Umbilical cord (tissue), 2 donors: ENCODE results near the gene YIF1A. TPM values are rescaled to one million over a fixed set of nuclear protein-coding genes. Genes with fewer than 3 reads are reported as not detected.
"Not testable (repeated sequence)": the region's sequence is repeated elsewhere in the genome, so short reads cannot be mapped to it uniquely, and the experiment has no call there.

Experiments used
- DNase-seq: peaks from one replicate; pipeline ENCODE4 v3.0.0-alpha.2; 2015; ENCODE audit warnings: low spot score
- total RNA-seq: library from RNA; depleted of rRNA; stranded (reverse); fragments of >200 nt; gene quantifications from one replicate; pipeline ENCODE4 v1.2.3, GENCODE V29; 2014; ENCODE audit warnings: low replicate concordance; ENCODE audit not compliant: insufficient read depth

Gene YIF1A
- total RNA-seq, 1 donor from 2014 or later: 129 TPM

GRCh38 chr11:66271816-66272215 is 17.1 kb downstream of the YIF1A start:
- DNase-seq: no peak

- DNase-seq: peak; percentile 38
Measured at GRCh38 chr11:66268952-66269905, 19.7 kb downstream of the YIF1A start.

- DNase-seq: peak; percentile 100
Measured at GRCh38 chr11:66268244-66268951, 20.5 kb downstream of the YIF1A start, which contains the start of gene RAB1B. RAB1B (plus strand) TSS chr11:66268639; CDS start chr11:66268680, 41 bp downstream.

- DNase-seq: peak; percentile 93
Measured at GRCh38 chr11:66267379-66268243, 21.3 kb downstream of the YIF1A start.

GRCh38 chr11:66267039-66267378 is 21.9 kb downstream of the YIF1A start:
- no peak for DNase-seq

GRCh38 chr11:66266378-66267038 is 22.4 kb downstream of the YIF1A start:
- no peak for DNase-seq

GRCh38 chr11:66265531-66266377 is 23.2 kb downstream of the YIF1A start:
- DNase-seq: no peak

GRCh38 chr11:66264914-66265313 is 24.0 kb downstream of the YIF1A start:
- no peak for DNase-seq

GRCh38 chr11:66264383-66264782 is 24.6 kb downstream of the YIF1A start:
- no peak for DNase-seq

GRCh38 chr11:66263785-66264184 is 25.2 kb downstream of the YIF1A start:
- no peak for DNase-seq

- DNase-seq: no peak
Measured at GRCh38 chr11:66263231-66263630, 25.7 kb downstream of the YIF1A start.

- no peak for DNase-seq
Measured at GRCh38 chr11:66262696-66263095, 26.2 kb downstream of the YIF1A start.

GRCh38 chr11:66262191-66262590 is 26.8 kb downstream of the YIF1A start:
- DNase-seq: no peak

GRCh38 chr11:66261578-66261977 is 27.4 kb downstream of the YIF1A start:
- no peak for DNase-seq

- DNase-seq: no peak
Measured at GRCh38 chr11:66259956-66260355, 29.0 kb downstream of the YIF1A start.

- no peak for DNase-seq
Measured at GRCh38 chr11:66259225-66259624, 29.7 kb downstream of the YIF1A start.

- no peak for DNase-seq
Measured at GRCh38 chr11:66258473-66258893, 30.5 kb downstream of the YIF1A start.

- DNase-seq: not testable (repeated sequence)
Measured at GRCh38 chr11:66253081-66253480, 35.9 kb downstream of the YIF1A start.

- no peak for DNase-seq
Measured at GRCh38 chr11:66251809-66252208, 37.1 kb downstream of the YIF1A start.

- DNase-seq: no peak
Measured at GRCh38 chr11:66248903-66249302, 40.0 kb downstream of the YIF1A start.
